Hematopoietic multipotent progenitor cell treated with erythropoietin and hydrocortisone succinate and interleukin-3 and kit ligand, for 8 days (in vitro differentiated cells): Measurements from ENCODE around the gene LRRC8C.
"Not testable (repeated sequence)": the region's sequence is repeated elsewhere in the genome, so short reads cannot be mapped to it uniquely, and the experiment has no call there.

Experiments used
- DNase-seq: peaks from one replicate; pipeline ENCODE4 v3.0.0-alpha.2; 2015

Gene LRRC8C

DNA sequence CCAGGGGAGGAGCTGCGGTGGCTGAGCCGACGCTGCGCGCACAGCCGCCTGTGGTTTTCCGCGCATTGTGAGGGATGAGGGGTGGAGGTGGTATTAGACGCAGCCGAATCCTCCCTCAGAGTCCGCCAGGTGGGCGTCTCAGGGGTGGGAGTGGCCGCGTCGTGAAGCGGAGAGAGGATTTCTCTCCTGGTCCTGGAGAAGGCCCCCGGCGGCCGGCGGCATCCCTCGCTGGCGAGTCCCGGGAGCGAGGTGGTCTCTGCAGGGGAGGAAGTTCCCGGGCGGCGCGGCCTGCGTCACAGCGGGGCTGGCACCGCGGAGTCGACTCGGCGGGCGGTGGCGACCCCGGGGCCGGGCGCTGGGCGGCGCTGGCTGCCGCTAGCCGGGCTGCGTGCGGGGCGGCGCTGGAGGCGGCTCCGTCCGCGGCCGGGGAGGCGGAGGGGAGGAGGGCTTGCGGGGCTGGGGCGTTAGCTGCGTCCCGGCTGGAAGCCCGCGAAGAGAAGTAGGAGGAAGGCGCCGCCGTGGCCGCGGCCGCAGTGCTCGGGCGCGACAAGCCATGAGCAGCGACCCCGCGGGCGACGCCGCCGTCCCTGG, at the start of gene LRRC8C:
Gene LRRC8C (plus strand): TSS at position 464 of the 591 bp plus-strand sequence. CDS start 53,354 bp downstream, outside the sequence.
- DNase-seq: peak; percentile 72

GRCh38 chr1:89584211-89584610, 48.7 kb upstream of the LRRC8C start:
- no peak for DNase-seq

DNA sequence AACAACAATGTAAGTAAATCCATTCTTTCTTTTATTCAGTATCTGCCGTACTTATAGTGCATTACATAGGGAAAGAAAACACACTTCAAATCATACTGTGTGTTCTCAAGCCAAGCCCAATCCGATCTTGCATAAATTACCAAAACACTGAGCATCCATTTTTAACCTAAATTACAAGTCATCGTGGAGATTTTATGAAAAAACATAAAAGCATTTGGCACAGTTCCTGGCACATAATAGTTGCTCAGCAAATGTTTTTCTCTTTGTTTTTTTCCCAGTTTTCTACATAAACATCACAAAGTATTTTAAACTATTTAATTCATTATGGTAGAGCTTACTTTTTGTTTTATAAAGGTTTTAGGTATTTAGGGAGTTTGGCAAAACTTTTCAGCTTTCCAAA, 48.1 kb upstream of the LRRC8C start:
- DNase-seq: no peak

DNA sequence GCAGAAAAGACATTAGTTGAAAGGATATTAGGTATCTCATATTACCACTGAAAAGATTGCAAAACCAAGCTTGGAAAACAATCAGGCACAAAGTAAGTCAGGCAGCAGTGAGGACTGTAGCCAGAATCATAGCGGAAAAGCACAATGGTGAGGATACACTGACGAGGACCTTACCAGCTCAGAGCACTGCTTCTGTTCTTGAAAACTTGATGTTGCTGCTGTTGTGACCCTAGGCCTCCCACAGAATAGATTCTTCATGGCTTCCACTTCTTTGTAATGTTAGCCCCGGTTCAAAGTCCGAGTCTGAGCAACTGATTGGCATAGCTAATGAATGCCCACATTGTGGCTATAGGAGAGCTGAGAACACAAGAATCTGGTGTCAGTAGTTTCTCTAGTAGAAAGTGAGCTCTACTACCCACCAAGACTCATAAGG, 45.2 kb upstream of the LRRC8C start:
- DNase-seq: no peak

DNA sequence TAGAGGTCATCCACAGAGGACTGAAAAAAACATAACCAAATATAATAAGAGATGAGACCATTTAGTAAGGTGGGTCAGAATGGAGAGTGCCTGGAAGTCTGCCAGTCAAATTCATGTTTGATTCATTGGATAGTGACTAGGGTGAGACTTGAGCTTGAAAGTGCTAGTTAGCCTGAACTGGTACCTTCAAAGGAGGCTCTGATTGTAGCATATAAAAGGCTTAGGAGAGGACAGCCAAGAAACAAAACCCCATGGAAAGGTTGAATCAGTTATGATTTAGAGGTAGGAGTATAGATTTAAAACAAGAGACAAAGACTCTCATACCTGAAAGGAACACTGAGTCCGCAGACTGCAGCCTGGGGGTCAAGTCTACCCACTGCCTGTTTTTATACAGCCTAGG, 44.4 kb upstream of the LRRC8C start:
- DNase-seq: no peak

GRCh38 chr1:89589515-89589914, 43.4 kb upstream of the LRRC8C start:
- no peak for DNase-seq

- DNase-seq: no peak
These were observed 42.4 kb upstream of the LRRC8C start for GRCh38 chr1:89590341-89591080.

- DNase-seq: not testable (repeated sequence)
These were observed 40.0 kb upstream of the LRRC8C start for GRCh38 chr1:89592861-89593302.

DNA sequence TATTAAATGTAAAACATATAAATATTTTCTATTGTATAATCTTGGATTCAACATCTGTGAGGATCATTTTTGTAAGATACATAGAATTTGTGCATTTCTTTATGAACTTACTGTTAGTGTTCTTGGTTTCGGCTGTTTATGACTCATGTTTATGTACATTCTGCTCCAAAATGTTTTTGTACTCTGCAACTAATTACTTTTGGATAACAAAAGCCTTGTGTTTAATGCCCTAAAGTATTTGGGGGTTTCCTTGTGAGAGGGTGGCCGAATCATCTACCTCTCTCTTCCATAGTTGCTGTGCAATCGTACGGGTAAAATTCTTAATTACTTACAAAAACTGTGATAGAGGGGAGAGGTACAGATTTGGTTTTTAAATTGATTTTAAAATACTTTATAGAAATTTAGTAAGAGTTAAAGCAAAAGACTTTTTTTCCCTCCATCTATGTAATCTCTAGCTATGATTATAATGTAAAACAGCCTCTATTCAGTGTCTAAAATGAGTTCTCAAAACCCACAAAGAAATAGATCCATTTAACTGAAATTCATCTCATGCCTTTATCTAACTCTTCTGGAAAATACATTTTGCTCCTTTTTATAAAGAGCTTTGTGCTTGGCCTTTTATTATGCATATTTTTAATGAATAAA, 38.7 kb upstream of the LRRC8C start:
- no peak for DNase-seq

DNA sequence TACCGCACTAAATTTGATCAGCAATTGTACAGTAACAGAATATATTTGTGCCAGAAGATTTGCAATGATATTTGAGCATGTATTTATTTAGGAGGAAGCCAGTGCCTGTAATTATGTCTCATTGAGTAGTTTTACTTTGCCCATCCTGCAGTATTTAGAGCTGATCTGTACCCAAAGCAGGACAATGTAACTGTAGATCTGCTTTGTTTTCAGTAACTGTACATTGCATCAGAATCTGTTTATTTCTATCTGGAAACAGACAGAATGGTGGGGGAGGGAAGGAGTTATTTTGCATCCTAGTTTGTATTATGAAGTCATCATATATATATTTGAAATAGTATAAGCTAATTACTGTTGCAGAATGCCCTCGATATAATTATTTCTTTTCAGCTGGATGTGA, 36.2 kb upstream of the LRRC8C start:
- DNase-seq: no peak

- DNase-seq: peak; percentile 68
These were observed 34.2 kb upstream of the LRRC8C start for GRCh38 chr1:89598450-89599331.

DNA sequence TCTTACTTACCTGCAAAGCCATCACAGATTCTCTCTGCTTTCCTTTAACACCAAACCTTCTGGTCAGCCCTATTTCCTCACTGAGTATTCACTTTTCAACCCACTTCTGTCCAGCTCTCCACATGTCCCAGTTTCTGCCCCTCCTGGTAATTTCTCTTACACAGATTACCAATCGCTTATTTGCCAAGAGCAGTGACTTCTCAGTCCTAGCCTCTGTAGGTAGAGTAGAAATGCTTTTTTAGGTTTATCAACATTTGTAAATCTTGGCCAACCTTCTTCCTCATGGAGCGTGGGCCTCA, 33.6 kb upstream of the LRRC8C start:
- DNase-seq: no peak

GRCh38 chr1:89600451-89601224, 32.3 kb upstream of the LRRC8C start:
- no peak for DNase-seq

DNA sequence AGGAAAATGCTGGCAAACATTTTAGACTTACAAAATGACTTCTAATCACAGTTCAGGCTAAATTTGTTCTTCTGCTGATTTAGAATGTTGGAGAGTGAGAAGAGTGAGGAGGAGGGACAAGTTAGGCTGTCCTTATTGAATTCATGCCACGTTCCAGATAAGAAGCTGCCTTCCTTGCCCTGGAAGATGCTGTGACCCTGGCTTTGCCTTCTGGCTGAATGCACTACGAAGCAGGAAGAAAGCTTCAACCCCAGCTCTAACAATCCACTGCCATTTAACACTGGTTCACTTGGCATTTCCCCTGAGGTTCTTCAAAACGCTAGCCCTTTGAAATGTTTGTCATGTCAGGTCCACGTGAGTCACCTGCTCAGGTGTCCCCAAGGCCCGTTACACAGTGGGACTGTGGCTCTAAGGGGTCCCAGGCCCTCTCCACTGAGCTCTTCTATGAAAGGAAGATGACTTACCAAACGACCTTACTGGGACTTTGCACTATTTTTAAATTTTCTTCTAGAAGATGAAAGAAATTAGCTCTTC, 30.0 kb upstream of the LRRC8C start:
- DNase-seq: no peak

DNA sequence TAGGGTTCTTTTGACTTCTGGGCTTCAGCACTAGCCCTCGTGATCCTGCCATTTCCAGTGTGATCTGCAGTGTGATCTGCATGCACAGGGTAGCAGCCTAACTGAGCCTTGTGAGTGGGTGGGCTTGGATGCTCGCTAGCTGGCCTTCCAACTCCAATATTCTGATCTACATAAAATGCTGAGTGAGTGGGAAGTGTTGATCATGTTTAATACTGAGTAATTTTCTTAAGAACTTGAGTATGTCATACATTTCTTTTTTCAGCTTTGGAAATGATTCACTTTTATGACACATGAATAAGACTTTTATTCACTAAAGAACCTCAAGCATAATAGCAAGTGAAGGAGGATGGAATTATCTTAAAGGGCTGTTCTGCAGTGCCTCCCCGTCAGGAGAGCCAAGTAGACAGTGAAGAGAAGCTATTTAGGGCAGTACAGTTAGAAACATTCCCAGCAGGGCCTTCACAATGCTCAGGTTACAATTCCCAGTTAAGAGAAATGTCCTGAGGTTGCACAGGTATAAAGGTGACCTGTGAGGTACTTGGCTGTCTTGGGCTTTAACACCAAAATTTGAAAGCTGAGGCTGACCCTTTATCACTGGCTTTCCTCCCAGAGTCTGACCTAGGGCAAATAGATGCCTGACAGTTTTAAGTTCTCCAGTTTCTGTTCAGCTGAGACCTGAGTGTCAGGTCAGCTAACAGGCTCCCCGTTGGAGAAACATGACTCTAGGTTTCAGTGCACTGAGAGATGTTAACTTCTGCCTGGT, 29.1 kb upstream of the LRRC8C start:
- DNase-seq: no peak

- DNase-seq: no peak
These were observed 28.5 kb upstream of the LRRC8C start for GRCh38 chr1:89604414-89604735.

GRCh38 chr1:89605692-89606091, 27.2 kb upstream of the LRRC8C start:
- DNase-seq: no peak

DNA sequence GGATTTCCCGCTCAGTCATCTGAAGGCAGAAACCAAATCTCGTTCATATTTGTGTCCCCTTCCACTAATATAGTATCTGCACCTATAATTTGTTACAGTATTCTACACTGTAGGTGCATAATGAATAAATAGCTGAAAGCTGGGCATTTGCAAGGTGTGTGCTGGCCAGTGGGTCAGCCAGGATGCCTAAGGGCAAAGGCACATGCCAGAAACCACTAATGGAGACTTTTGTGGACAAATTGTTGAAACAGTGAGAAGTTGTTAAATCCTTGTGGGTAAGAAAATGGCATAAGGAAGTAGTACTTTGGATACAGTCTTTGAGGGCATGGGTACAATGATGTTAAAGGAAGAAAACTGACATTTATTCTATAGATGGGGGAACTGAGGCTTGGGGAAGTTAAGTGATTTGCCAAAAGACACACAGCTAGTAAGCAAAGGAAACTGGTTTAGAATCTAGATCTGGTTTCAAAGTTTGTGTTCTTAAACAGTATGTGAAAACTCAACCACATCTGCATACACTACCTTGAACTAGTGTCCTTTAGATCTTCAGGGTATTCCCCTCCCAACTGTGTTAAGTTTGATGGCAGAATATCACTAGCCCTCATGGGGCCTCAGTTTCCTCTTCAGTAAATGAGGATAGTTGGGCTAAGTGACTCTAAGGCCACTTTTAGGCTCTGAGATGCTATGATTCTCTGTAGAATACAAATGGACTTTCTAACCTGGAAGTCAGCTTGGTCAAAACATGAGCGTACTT, 26.5 kb upstream of the LRRC8C start:
- no peak for DNase-seq

DNA sequence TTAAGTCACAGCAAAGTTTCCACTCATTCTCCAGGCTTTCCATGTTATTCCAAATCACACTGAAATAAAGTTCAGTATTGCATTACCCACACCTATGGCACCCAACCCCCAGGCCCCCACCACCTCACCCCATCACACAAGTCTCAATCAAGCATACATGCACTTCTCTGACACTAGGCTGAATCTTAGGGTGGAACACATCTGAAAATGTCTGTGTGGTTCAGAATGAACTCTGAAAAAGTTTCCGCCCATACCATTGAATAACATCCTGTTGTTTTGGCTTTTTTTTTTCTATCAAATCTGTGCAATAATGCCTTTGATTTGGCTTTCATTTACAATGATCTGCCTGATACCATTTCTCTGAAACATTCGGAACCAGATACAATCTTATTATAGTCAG, 25.8 kb upstream of the LRRC8C start:
- DNase-seq: no peak

DNA sequence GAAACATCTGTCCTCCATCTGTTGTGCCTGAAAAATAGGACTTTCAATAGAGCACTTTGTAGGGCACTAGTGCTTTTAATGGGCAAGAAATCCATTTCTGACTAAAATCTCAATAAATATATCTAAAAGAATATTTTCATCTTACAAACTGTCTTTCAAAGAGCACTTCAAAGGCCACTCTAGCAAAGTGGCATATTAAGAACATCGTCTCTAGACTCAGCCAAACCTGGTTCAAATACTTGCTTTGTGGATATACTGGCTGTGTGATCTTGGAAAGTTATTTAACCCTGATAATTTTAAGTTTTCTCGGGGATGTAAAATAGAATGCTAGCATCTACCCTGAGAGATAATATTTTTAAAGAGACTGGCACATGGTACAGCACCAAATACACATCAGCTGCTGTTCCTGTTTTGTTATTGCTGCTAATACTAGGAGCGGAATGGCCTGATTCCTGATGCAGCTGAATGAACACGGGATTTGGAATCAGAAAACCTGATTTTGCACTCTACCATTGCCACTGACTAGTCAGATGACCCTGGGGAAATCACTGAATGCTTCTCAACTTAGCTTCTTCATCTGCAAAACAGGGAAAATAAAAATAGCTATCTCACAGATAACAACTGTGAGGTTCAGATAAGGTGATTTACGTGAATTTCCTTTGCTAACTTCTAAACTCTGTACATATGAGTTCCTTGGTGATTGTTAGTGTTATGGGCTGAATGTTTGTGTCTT, 25.2 kb upstream of the LRRC8C start:
- no peak for DNase-seq
